IMR-90 (cell line): Measurements from ENCODE around the gene SET. TPM values are rescaled to one million over a fixed set of nuclear protein-coding genes. Genes with fewer than 3 reads are reported as not detected.
"Not testable (repeated sequence)": the region's sequence is repeated elsewhere in the genome, so short reads cannot be mapped to it uniquely, and the experiment has no call there.

Source experiments
- ATAC-seq: fragments of 200-7000 bp; cut with Tn5 transposase; 2 replicates; pipeline ENCODE4 v1.9.1; 2020; ENCODE audit warnings: low read depth, mild to moderate bottlenecking, moderate library complexity
- BruUV-seq: library from RNA; stranded (reverse); fragments of 400-500 nt; replicated peaks from 2 replicates; lab custom pipeline; 2021; lab: Mats Ljungman, UMichigan
- CTCF ChIA-PET: fragments of 300-600 bp; formaldehyde crosslinking; extraction: SDS; loops from one replicate; lab custom pipeline; 2021; ENCODE audit warnings: antibody characterized with exemption; lab: Yijun Ruan, JAX
- POLR2A ChIA-PET: fragments of 300-600 bp; sonication (Branson Sonifier 250); formaldehyde crosslinking; loops from one replicate; lab custom pipeline; 2022; ENCODE audit warnings: antibody characterized with exemption; ENCODE audit not compliant: unreplicated experiment; lab: Charles Lee
- DNase-seq: peaks from one replicate; pipeline ENCODE4 v3.0.0; 2013
- H2AFZ ChIP-seq: replicated peaks from 2 replicates; pipeline ENCODE3; 2013; ENCODE audit warnings: low read length, mild to moderate bottlenecking; ENCODE audit not compliant: poor library complexity
- H2AK5ac ChIP-seq: 2 replicates; pipeline ENCODE4 v1.6.1; 2013; ENCODE audit warnings: low read depth, low read length, inconsistent platforms
- H2AK9ac ChIP-seq: replicated peaks from 2 replicates; pipeline ENCODE3; 2013; ENCODE audit warnings: mild to moderate bottlenecking, low read depth, low read length, moderate library complexity; ENCODE audit not compliant: poor library complexity
- H2BK120ac ChIP-seq: 2 replicates; pipeline ENCODE4 v1.6.1; 2013; ENCODE audit warnings: low read depth, low read length, inconsistent platforms
- H2BK15ac ChIP-seq: 3 replicates; pipeline ENCODE4 v1.6.1; 2013; ENCODE audit warnings: low read depth, low read length, inconsistent platforms
- H2BK20ac ChIP-seq: 2 replicates; pipeline ENCODE4 v1.6.1; 2013; ENCODE audit warnings: low read depth, mild to moderate bottlenecking, inconsistent platforms, low read length, moderate library complexity
- H2BK5ac ChIP-seq: 2 replicates; pipeline ENCODE4 v1.6.1; 2013; ENCODE audit warnings: mild to moderate bottlenecking, low read depth, low read length, inconsistent platforms; ENCODE audit not compliant: poor library complexity, severe bottlenecking
- H3K14ac ChIP-seq: replicated peaks from 2 replicates; pipeline ENCODE4 v1.6.1; 2013; ENCODE audit warnings: low read depth, low read length, inconsistent platforms
- H3K18ac ChIP-seq: 2 replicates; pipeline ENCODE4 v1.6.1; 2013; ENCODE audit warnings: low read depth, low read length, control low read depth
- H3K23ac ChIP-seq: 2 replicates; pipeline ENCODE4 v1.6.1; 2013; ENCODE audit warnings: low read depth, low read length, inconsistent platforms
- H3K27ac ChIP-seq: 2 replicates; pipeline ENCODE4 v1.5.1; 2013; ENCODE audit warnings: mild to moderate bottlenecking, control low read depth, low read length; ENCODE audit not compliant: insufficient read depth
- H3K27me3 ChIP-seq: 2 replicates; pipeline ENCODE4 v1.6.1; 2013; ENCODE audit warnings: low read length; ENCODE audit not compliant: control insufficient read depth, insufficient read depth
- H3K36me3 ChIP-seq: 2 replicates; pipeline ENCODE4 v1.6.1; 2013; ENCODE audit warnings: low read length, mixed read lengths; ENCODE audit not compliant: control insufficient read depth, insufficient read depth
- H3K4ac ChIP-seq: 2 replicates; pipeline ENCODE4 v1.6.1; 2013; ENCODE audit warnings: low read depth, low read length, inconsistent platforms
- H3K4me1 ChIP-seq: 2 replicates; pipeline ENCODE4 v1.6.1; 2013; ENCODE audit warnings: low read length, mixed read lengths; ENCODE audit not compliant: control insufficient read depth, insufficient read depth
- H3K4me2 ChIP-seq: 2 replicates; pipeline ENCODE4 v1.6.1; 2013; ENCODE audit warnings: low read depth, mild to moderate bottlenecking, control low read depth, low read length, moderate library complexity
- H3K4me3 ChIP-seq: 2 replicates; pipeline ENCODE4 v1.5.1; 2013; ENCODE audit warnings: low read depth, mild to moderate bottlenecking, control low read depth, low read length, moderate library complexity; ENCODE audit not compliant: insufficient read depth
- H3K56ac ChIP-seq: 2 replicates; pipeline ENCODE4 v1.6.1; 2013; ENCODE audit warnings: low read length, inconsistent platforms; ENCODE audit not compliant: insufficient read depth; ENCODE audit errors: extremely low read depth
- H3K79me1 ChIP-seq, 2 experiments: 2 replicates each; pipeline ENCODE4 v1.6.1; 2013; ENCODE audit warnings: low read length in 2 of 2, inconsistent platforms in 1 of 2, low read depth in 1 of 2
- H3K9ac ChIP-seq: 2 replicates; pipeline ENCODE4 v1.6.1; 2013; ENCODE audit warnings: low read depth, low read length, control low read depth
- H3K9me1 ChIP-seq: 2 replicates; pipeline ENCODE4 v1.6.1; 2013; ENCODE audit warnings: low read length, inconsistent platforms; ENCODE audit not compliant: insufficient read depth
- H3K9me3 ChIP-seq: 2 replicates; pipeline ENCODE4 v1.6.1; 2013; ENCODE audit warnings: low read length; ENCODE audit not compliant: control insufficient read depth, insufficient read depth
- H4K20me1 ChIP-seq: 2 replicates; pipeline ENCODE4 v1.6.1; 2013; ENCODE audit warnings: low read length, inconsistent platforms; ENCODE audit not compliant: insufficient read depth
- H4K5ac ChIP-seq: 2 replicates; pipeline ENCODE4 v1.6.1; 2013; ENCODE audit warnings: mild to moderate bottlenecking, low read depth, low read length, control low read depth
- H4K8ac ChIP-seq, 2 experiments: 2 replicates each; pipeline ENCODE4 v1.6.1; 2013; ENCODE audit warnings: low read depth in 2 of 2, low read length in 2 of 2, control low read depth in 1 of 2, inconsistent platforms in 1 of 2
- H4K91ac ChIP-seq: 2 replicates; pipeline ENCODE4 v1.6.1; 2013; ENCODE audit warnings: low read depth, low read length, inconsistent platforms; ENCODE audit not compliant: insufficient read depth
- WGBS, 2 experiments: methylation state at CpG; one replicate each; pipeline versions ENCODE4 v1.1.5 to v1.1.7; 2013; ENCODE audit warnings: missing lambda C conversion rate in 2 of 2; ENCODE audit not compliant: insufficient read length in 1 of 2; ENCODE audit errors: extremely low coverage in 2 of 2; 5-methylcytosine and 5-hydroxymethylcytosine counted together
- dilution Hi-C: fragments of 300-500 bp; cut with HindIII; formaldehyde crosslinking; loops from one replicate; pipeline ENCODE4 v1.14.3; 2018; ENCODE audit warnings: low sequenced_read_pairs; ENCODE audit not compliant: unreplicated experiment
- in situ Hi-C: fragments of 300-500 bp; cut with MboI; formaldehyde crosslinking; loops from 3 replicates; pipeline ENCODE4 v1.14.3; 2019; ENCODE audit warnings: low sequenced_read_pairs, inconsistent platforms, mixed read lengths
- intact Hi-C: fragments of 100-400 bp; cut with micrococcal nuclease; formaldehyde crosslinking; loops from 2 replicates; pipeline ENCODE4 v1.10.0; 2022
- polyA plus RNA-seq, 3 experiments: library from polyadenylated mRNA; depleted of rRNA; stranded (reverse); fragments of >200 nt; gene quantifications; 2 replicates each; pipeline ENCODE4 v1.2.3, GENCODE V29; 2012; ENCODE audit warnings: low replicate concordance in 1 of 3
- total RNA-seq: library from RNA; depleted of rRNA; stranded (reverse); fragments of >200 nt; gene quantifications from 2 replicates; pipeline ENCODE4 v1.2.3, GENCODE V29; 2012

Gene SET
- total and polyA plus RNA-seq, 2 of the 4 experiments (the other 2 are of a cell fraction) = 104 to 182 TPM

DNA sequence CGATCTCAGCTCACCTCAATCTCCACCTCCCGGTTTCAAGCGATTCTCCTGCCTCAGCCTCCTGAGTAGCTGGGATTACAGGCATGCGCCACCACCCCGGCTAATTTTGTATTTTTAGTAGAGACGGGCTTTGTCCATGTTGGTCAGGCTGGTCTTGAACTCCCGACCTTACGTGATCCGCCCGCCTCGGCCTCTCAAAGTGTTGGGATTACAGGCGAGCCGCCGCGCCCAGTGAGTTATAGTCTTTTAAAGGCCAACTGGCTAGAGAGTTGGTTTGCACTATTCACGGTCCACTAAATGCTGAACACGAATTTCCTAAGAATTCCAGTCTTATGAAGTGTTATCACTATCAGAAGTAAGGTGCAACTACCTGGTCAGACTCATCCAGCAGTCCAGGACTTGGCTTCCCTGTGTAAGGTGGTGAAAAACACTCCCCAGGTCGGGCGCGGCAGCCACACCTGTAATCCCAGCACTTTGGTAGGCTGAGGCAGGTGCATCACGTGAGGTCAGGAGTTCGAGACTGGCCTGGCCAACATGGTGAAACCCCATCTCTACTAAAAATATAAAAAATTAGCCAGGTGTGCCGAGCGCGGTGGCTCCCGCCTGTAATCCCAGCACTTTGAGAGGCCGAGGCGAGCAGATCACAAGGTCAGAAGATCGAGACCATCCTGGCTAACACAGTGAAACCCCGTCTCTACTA, 10.2 kb downstream of the SET start:
- POLR2A ChIA-PET, DNase-seq, BruUV-seq: not testable (repeated sequence)

More for the DNA sequence above, 10.2 kb downstream of the SET start:
- H2BK15ac ChIP-seq, H4K91ac ChIP-seq, H2BK5ac ChIP-seq, H3K4ac ChIP-seq, H2AFZ ChIP-seq, dilution Hi-C loops, H3K4me2 ChIP-seq, H3K18ac ChIP-seq, H3K27ac ChIP-seq, H3K23ac ChIP-seq, in situ Hi-C loops, H3K4me3 ChIP-seq, H4K5ac ChIP-seq, H3K9me3 ChIP-seq, H4K8ac ChIP-seq, H2BK120ac ChIP-seq, H2BK20ac ChIP-seq, H2AK9ac ChIP-seq, H3K56ac ChIP-seq, H4K20me1 ChIP-seq, H3K14ac ChIP-seq, H3K9ac ChIP-seq, H3K4me1 ChIP-seq, CTCF ChIA-PET, ATAC-seq, H3K27me3 ChIP-seq, H2AK5ac ChIP-seq: not testable (repeated sequence)
- H3K9me1 ChIP-seq = peaks cover 11% of the 10 kb centered on the region
- peaks cover 13% of the 10 kb centered on the region for H3K36me3 ChIP-seq
- H3K79me1 ChIP-seq = peaks cover 6 to 42% of the 10 kb centered on the region in 2 experiments
- 96% methylated on average over 16 of the region's 30 CpGs; no CpG with 5 or more reads in 1 of the 2 experiments for WGBS, 2 experiments
- intact Hi-C loops = loop anchor here (10.0 kb wide), 1 partner anchor 124 kb away; no protein-coding TSS in a partner anchor
